SK-N-MC (cell line): ENCODE results near the gene METTL6.

Experiments
- EZH2 ChIP-seq: fragments of 200-600 bp; sonication (generic); IDR thresholded peaks from one replicate; pipeline ENCODE4 v1.6.1; 2017; ENCODE audit warnings: antibody characterized with exemption
- POLR2AphosphoS5 ChIP-seq: IDR thresholded peaks from 2 replicates; pipeline ENCODE4 v1.6.1; 2012; ENCODE audit warnings: mild to moderate bottlenecking, low read depth, low read length, borderline replicate concordance

GRCh38 chr3:15438983-15439382 lies 11.6 kb upstream of the METTL6 start:
- TF ChIP-seq POLR2AphosphoS5 (no peak), EZH2 (no peak)
